PC-3 (cell line): Measurements from ENCODE around the gene CSHL1. TPM values are rescaled to one million over a fixed set of nuclear protein-coding genes. Genes with fewer than 3 reads are reported as not detected.

Experiments
- ATAC-seq: fragments of 200-7000 bp; cut with Tn5 transposase; 2 replicates; pipeline ENCODE4 v1.9.1; 2020; ENCODE audit warnings: mild to moderate bottlenecking, moderate library complexity
- Bru-seq: library from RNA; stranded (reverse); fragments of 400-500 nt; gene quantifications from one replicate; lab custom pipeline; 2021; lab: Mats Ljungman, UMichigan
- BruChase-seq, 2 experiments: library from RNA; stranded (reverse); fragments of 400-500 nt; gene quantifications; one replicate each; lab custom pipeline; 2021; lab: Mats Ljungman, UMichigan
- BruUV-seq: library from RNA; stranded (reverse); fragments of 400-500 nt; replicated peaks from 2 replicates; lab custom pipeline; 2021; lab: Mats Ljungman, UMichigan
- CTCF ChIA-PET: fragments of 300-600 bp; sonication (Branson Sonifier 250); formaldehyde crosslinking; loops from one replicate; lab custom pipeline; 2022; ENCODE audit warnings: antibody characterized with exemption; lab: Charles Lee
- POLR2A ChIA-PET: fragments of 300-600 bp; sonication (Branson Sonifier 250); formaldehyde crosslinking; loops from one replicate; lab custom pipeline; 2022; ENCODE audit warnings: antibody characterized with exemption; ENCODE audit not compliant: unreplicated experiment; lab: Charles Lee
- DNase-seq: peaks from one replicate; pipeline ENCODE4 v3.0.0-alpha.2; 2015
- H2AFZ ChIP-seq: fragments of 300-600 bp; sonication (generic); 2 replicates; pipeline ENCODE4 v1.6.0; 2016; ENCODE audit warnings: antibody characterized with exemption, low read length
- H3F3A ChIP-seq: fragments of 300-600 bp; sonication (generic); one replicate; pipeline ENCODE4 v1.6.0; 2017; ENCODE audit warnings: antibody characterized with exemption, low read length, control low read depth, mild to moderate bottlenecking; ENCODE audit not compliant: unreplicated experiment
- H3K27ac ChIP-seq: fragments of 300-600 bp; sonication (generic); 2 replicates; pipeline ENCODE4 v1.5.1; 2016; ENCODE audit warnings: mild to moderate bottlenecking, low read length
- H3K27me3 ChIP-seq: fragments of 300-600 bp; sonication (generic); 2 replicates; pipeline ENCODE4 v1.6.1; 2016; ENCODE audit warnings: low read length, mixed read lengths
- H3K36me3 ChIP-seq: fragments of 300-600 bp; sonication (generic); 2 replicates; pipeline ENCODE4 v1.6.1; 2016; ENCODE audit warnings: low read depth, mixed run types, low read length, mixed read lengths
- H3K4me1 ChIP-seq: fragments of 300-600 bp; sonication (generic); 2 replicates; pipeline ENCODE4 v1.5.1; 2016; ENCODE audit warnings: low read length; ENCODE audit not compliant: insufficient read depth
- H3K4me2 ChIP-seq: fragments of 300-600 bp; sonication (generic); 2 replicates; pipeline ENCODE4 v1.6.0; 2016; ENCODE audit warnings: low read length
- H3K4me3 ChIP-seq: fragments of 300-600 bp; sonication (generic); 2 replicates; pipeline ENCODE4 v1.5.1; 2016; ENCODE audit warnings: mild to moderate bottlenecking, low read length, mixed read lengths
- H3K79me2 ChIP-seq: fragments of 300-600 bp; sonication (generic); 2 replicates; pipeline ENCODE4 v1.6.1; 2017; ENCODE audit warnings: low read length, mixed read lengths
- H3K9ac ChIP-seq: fragments of 300-600 bp; sonication (generic); 2 replicates; pipeline ENCODE4 v1.6.0; 2016; ENCODE audit warnings: mild to moderate bottlenecking, low read length
- H3K9me2 ChIP-seq: fragments of 300-600 bp; sonication (generic); replicated peaks from 2 replicates; pipeline ENCODE4 v1.6.1; 2016; ENCODE audit warnings: mixed run types, low read length, mixed read lengths
- H3K9me3 ChIP-seq: fragments of 300-600 bp; sonication (generic); 2 replicates; pipeline ENCODE4 v1.6.1; 2016; ENCODE audit warnings: low read length, mixed read lengths
- H4K20me1 ChIP-seq: fragments of 300-600 bp; sonication (generic); 2 replicates; pipeline ENCODE4 v1.6.1; 2016; ENCODE audit warnings: low read length, mixed read lengths
- EZH2 ChIP-seq: fragments of 300-600 bp; sonication (generic); IDR thresholded peaks from one replicate; pipeline ENCODE4 v1.6.1; 2017; ENCODE audit warnings: antibody characterized with exemption, mild to moderate bottlenecking, low read length; ENCODE audit not compliant: unreplicated experiment
- EZH2phosphoT487 ChIP-seq: fragments of 300-600 bp; sonication (generic); IDR thresholded peaks from 2 replicates; pipeline ENCODE4 v1.6.1; 2018; ENCODE audit warnings: mild to moderate bottlenecking, antibody characterized with exemption, low read length, borderline replicate concordance
- intact Hi-C: fragments of 100-400 bp; cut with micrococcal nuclease; formaldehyde crosslinking; loops from 2 replicates; pipeline ENCODE4 v1.9.0; 2023
- long read RNA-seq: library from polyadenylated mRNA; unstranded; transcript quantifications from one replicate; pipeline ENCODE4 v2.0.0, GENCODE V29; 2021; ENCODE audit not compliant: unreplicated experiment
- total RNA-seq: library from RNA; depleted of rRNA; stranded (reverse); fragments of >200 nt; gene quantifications from 2 replicates; pipeline ENCODE4 v1.2.3, GENCODE V29; 2014; rRNA removed
- TF ChIP-seq, protein P1 (sequence below): fragments of 300-600 bp; sonication (generic); conservative IDR thresholded peaks from 2 replicates; pipeline ENCODE4 v1.5.1; 2017; ENCODE audit warnings: antibody characterized with exemption, low read depth, mild to moderate bottlenecking, low read length

CSHL1 gene
- total RNA-seq (not detected in 2 replicates), Bru-seq, nascent RNA (not detected), BruChase-seq, experiment 1, labeled RNA remaining after a 6-hour chase (not detected), BruChase-seq, experiment 2, labeled RNA remaining after a 2-hour chase (not detected)
- long read RNA-seq = 0 reads

DNA sequence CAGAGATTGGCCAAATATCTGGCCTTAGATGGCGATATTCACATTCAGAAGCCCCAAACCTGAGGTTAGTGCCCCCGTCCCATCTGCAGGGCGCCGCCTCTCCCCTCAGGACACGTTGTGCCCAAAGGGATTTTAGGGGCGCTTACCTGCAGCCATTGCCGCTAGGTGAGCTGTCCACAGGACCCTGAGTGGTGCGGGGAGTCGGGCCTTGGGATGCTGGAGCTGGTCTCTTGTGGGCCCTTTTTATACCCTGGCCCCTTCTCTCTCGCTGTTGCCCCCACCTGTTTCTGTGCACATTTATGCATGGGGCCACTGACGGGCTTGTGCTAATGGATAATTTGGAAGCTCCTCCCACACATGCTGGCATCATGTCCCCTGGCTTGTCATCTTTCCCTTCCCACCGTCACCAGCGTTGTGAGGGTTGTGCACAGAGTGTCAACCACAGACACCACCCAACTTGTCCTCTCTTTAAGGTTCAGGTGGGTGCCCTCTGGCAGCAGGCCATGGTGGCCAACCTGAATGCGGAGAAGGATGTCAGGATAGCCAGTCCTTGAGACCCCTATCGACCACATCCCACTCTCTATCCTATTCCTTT is at the start of gene CSHL1:
Gene CSHL1 (minus strand): TSS at position 218 of the 595 bp plus-strand sequence. CDS start 62 bp downstream, at position 156.
- TF ChIP-seq EZH2 = no peak
- TF ChIP-seq, protein P1, sequence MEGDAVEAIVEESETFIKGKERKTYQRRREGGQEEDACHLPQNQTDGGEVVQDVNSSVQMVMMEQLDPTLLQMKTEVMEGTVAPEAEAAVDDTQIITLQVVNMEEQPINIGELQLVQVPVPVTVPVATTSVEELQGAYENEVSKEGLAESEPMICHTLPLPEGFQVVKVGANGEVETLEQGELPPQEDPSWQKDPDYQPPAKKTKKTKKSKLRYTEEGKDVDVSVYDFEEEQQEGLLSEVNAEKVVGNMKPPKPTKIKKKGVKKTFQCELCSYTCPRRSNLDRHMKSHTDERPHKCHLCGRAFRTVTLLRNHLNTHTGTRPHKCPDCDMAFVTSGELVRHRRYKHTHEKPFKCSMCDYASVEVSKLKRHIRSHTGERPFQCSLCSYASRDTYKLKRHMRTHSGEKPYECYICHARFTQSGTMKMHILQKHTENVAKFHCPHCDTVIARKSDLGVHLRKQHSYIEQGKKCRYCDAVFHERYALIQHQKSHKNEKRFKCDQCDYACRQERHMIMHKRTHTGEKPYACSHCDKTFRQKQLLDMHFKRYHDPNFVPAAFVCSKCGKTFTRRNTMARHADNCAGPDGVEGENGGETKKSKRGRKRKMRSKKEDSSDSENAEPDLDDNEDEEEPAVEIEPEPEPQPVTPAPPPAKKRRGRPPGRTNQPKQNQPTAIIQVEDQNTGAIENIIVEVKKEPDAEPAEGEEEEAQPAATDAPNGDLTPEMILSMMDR = no peak
- no peak for TF ChIP-seq EZH2phosphoT487

GRCh38 chr17:63960430-63960829 is 49.4 kb upstream of the CSHL1 start:
- ChIA-PET POLR2A (no interaction called here), CTCF (no interaction called here)
- Histone ChIP-seq H3K27me3 (no peaks in the 10 kb centered on the region), H3K36me3 (no peaks in the 10 kb centered on the region), H3K9ac (no peak overlapping the region), H3K79me2 (no peaks in the 10 kb centered on the region), H3K4me3 (no peak overlapping the region), H3K9me3 (no peaks in the 10 kb centered on the region), H2AFZ (no peak overlapping the region), H3K4me1 (no peaks in the 10 kb centered on the region), H3K27ac (no peak overlapping the region), H3F3A (no peaks in the 10 kb centered on the region), H3K9me2 (no peaks in the 10 kb centered on the region), H4K20me1 (no peaks in the 10 kb centered on the region), H3K4me2 (no peak overlapping the region)
- no peak for DNase-seq
- TF ChIP-seq EZH2phosphoT487 (no peak), EZH2 (no peak)
- TF ChIP-seq, protein P1 = no peak
- no peak for ATAC-seq
- intact Hi-C loops = no loop called here
- BruUV-seq = no TSS peak

More for the DNA sequence above, at the start of gene CSHL1:
- no peaks in the 10 kb centered on the region for H3F3A ChIP-seq
- no peaks in the 10 kb centered on the region for H4K20me1 ChIP-seq
- H3K9ac ChIP-seq = no peak within 1 kb of the TSS
- intact Hi-C loops = loop anchor here (10.0 kb wide), 1 partner anchor 374 kb away; no protein-coding TSS in a partner anchor
- DNase-seq (no peak), ATAC-seq (no peak)
- H3K27ac ChIP-seq = no peak within 1 kb of the TSS
- no peak within 1 kb of the TSS for H3K4me3 ChIP-seq
- no peak within 1 kb of the TSS for H2AFZ ChIP-seq
- no peaks in the 10 kb centered on the region for H3K9me3 ChIP-seq
- H3K27me3 ChIP-seq = peaks cover 16% of the 10 kb centered on the region
- no peaks in the 10 kb centered on the region for H3K36me3 ChIP-seq
- BruUV-seq = no TSS peak
- CTCF ChIA-PET = interaction anchor here (0.6 to 1.4 kb wide), 3 partner anchors 69 to 223 kb away, joined by 3 to 8 read pairs (median 4); no protein-coding TSS in a partner anchor
- H3K9me2 ChIP-seq = no peaks in the 10 kb centered on the region
- H3K4me2 ChIP-seq = no peak within 1 kb of the TSS
- H3K4me1 ChIP-seq = no peaks in the 10 kb centered on the region
- no peaks in the 10 kb centered on the region for H3K79me2 ChIP-seq
- POLR2A ChIA-PET = no interaction called here

- Histone ChIP-seq H3K36me3 (no peaks in the 10 kb centered on the region), H3K27ac (no peak overlapping the region), H3K4me2 (no peak overlapping the region), H3K9ac (no peak overlapping the region), H3K9me2 (no peaks in the 10 kb centered on the region), H3K9me3 (no peaks in the 10 kb centered on the region), H3K27me3 (no peaks in the 10 kb centered on the region), H2AFZ (no peak overlapping the region), H3K4me3 (no peak overlapping the region), H4K20me1 (no peaks in the 10 kb centered on the region), H3K79me2 (no peaks in the 10 kb centered on the region), H3F3A (no peaks in the 10 kb centered on the region), H3K4me1 (no peaks in the 10 kb centered on the region)
- TF ChIP-seq, protein P1 = no peak
- no peak for TF ChIP-seq EZH2
- intact Hi-C loops = no loop called here
- DNase-seq (no peak), ATAC-seq (no peak)
- POLR2A ChIA-PET = no interaction called here
- CTCF ChIA-PET = no interaction called here
- BruUV-seq = no TSS peak
These were observed 48.9 kb upstream of the CSHL1 start for GRCh38 chr17:63960006-63960405.
